ENCODE measurements around the gene TPSB2. TPM values are rescaled to one million over a fixed set of nuclear protein-coding genes. Genes with fewer than 3 reads are reported as not detected.
"Not testable (repeated sequence)": the region's sequence is repeated elsewhere in the genome, so short reads cannot be mapped to it uniquely, and the experiment has no call there.

The TPSB2 gene
- polyA plus RNA-seq, 2 donors = 5.7 to 37.8 TPM

GRCh38 chr16:1206786-1207185 is 23.2 kb downstream of the TPSB2 start:
- H3K36me3 ChIP-seq (ENCODE audit: control insufficient read depth in 2 of 2, insufficient read depth in 2 of 2, low read length in 1 of 2) = no peaks in the 10 kb centered on the region
- H3K27me3 ChIP-seq (ENCODE audit: control insufficient read depth in 1 of 2, insufficient read depth in 2 of 2, low read length in 2 of 2) = no peaks in the 10 kb centered on the region
- 74 to 77% methylated on average over 15 to 16 of the region's 16 CpGs for WGBS, 2 donors
- no peak overlapping the region for H3K27ac ChIP-seq (ENCODE audit: low read depth in 2 of 2, low read length in 1 of 2)
- H3K4me3 ChIP-seq (ENCODE audit: low read depth in 1 of 2, low read length in 2 of 2) = no peak overlapping the region
- no peaks in the 10 kb centered on the region for H3K4me1 ChIP-seq (ENCODE audit: control insufficient read depth in 2 of 2, insufficient read depth in 2 of 2, low read length in 1 of 2)
- H3K9me3 ChIP-seq (ENCODE audit: control insufficient read depth in 2 of 2, insufficient read depth in 1 of 2, low read depth in 1 of 2, low read length in 1 of 2) = no peaks in the 10 kb centered on the region

GRCh38 chr16:1206326-1206725 is 23.7 kb downstream of the TPSB2 start:
- Histone ChIP-seq H3K4me3 (ENCODE audit: low read depth in 1 of 2, low read length in 2 of 2) (no peak overlapping the region), H3K27me3 (ENCODE audit: control insufficient read depth in 1 of 2, insufficient read depth in 2 of 2, low read length in 2 of 2) (no peaks in the 10 kb centered on the region), H3K4me1 (ENCODE audit: control insufficient read depth in 2 of 2, insufficient read depth in 2 of 2, low read length in 1 of 2) (no peaks in the 10 kb centered on the region), H3K36me3 (ENCODE audit: control insufficient read depth in 2 of 2, insufficient read depth in 2 of 2, low read length in 1 of 2) (no peaks in the 10 kb centered on the region), H3K27ac (ENCODE audit: low read depth in 2 of 2, low read length in 1 of 2) (no peak overlapping the region), H3K9me3 (ENCODE audit: control insufficient read depth in 2 of 2, insufficient read depth in 1 of 2, low read depth in 1 of 2, low read length in 1 of 2) (no peaks in the 10 kb centered on the region)
- 67 to 71% methylated on average over 9 of the region's 9 CpGs for WGBS, 2 donors

- 67 to 77% methylated on average over 8 to 15 of the region's 21 CpGs for WGBS, 2 donors
- no peaks in the 10 kb centered on the region for H3K27me3 ChIP-seq (ENCODE audit: control insufficient read depth in 1 of 2, insufficient read depth in 2 of 2, low read length in 2 of 2)
These were observed 25.1 kb downstream of the TPSB2 start for GRCh38 chr16:1204933-1205332.

GRCh38 chr16:1202274-1202673 is 27.7 kb downstream of the TPSB2 start:
- WGBS, 2 donors = 90 to 91% methylated on average over 17 to 18 of the region's 18 CpGs
- no peak overlapping the region for H3K27ac ChIP-seq (ENCODE audit: low read depth in 2 of 2, low read length in 1 of 2)
- H3K36me3 ChIP-seq (ENCODE audit: control insufficient read depth in 2 of 2, insufficient read depth in 2 of 2, low read length in 1 of 2) = no peaks in the 10 kb centered on the region
- H3K4me1 ChIP-seq (ENCODE audit: control insufficient read depth in 2 of 2, insufficient read depth in 2 of 2, low read length in 1 of 2) = no peaks in the 10 kb centered on the region
- H3K27me3 ChIP-seq (ENCODE audit: control insufficient read depth in 1 of 2, insufficient read depth in 2 of 2, low read length in 2 of 2) = no peaks in the 10 kb centered on the region
- no peaks in the 10 kb centered on the region for H3K9me3 ChIP-seq (ENCODE audit: control insufficient read depth in 2 of 2, insufficient read depth in 1 of 2, low read depth in 1 of 2, low read length in 1 of 2)
- H3K4me3 ChIP-seq (ENCODE audit: low read depth in 1 of 2, low read length in 2 of 2) = no peak overlapping the region

More at GRCh38 chr16:1204933-1205332, 25.1 kb downstream of the TPSB2 start:
- no peak overlapping the region for H3K4me3 ChIP-seq (ENCODE audit: low read depth in 1 of 2, low read length in 2 of 2)
- no peaks in the 10 kb centered on the region for H3K36me3 ChIP-seq (ENCODE audit: control insufficient read depth in 2 of 2, insufficient read depth in 2 of 2, low read length in 1 of 2)
- H3K9me3 ChIP-seq (ENCODE audit: control insufficient read depth in 2 of 2, insufficient read depth in 1 of 2, low read depth in 1 of 2, low read length in 1 of 2) = no peaks in the 10 kb centered on the region
- H3K4me1 ChIP-seq (ENCODE audit: control insufficient read depth in 2 of 2, insufficient read depth in 2 of 2, low read length in 1 of 2) = no peaks in the 10 kb centered on the region
- H3K27ac ChIP-seq (ENCODE audit: low read depth in 2 of 2, low read length in 1 of 2) = no peak overlapping the region

- H3K27me3 ChIP-seq (ENCODE audit: control insufficient read depth in 1 of 2, insufficient read depth in 2 of 2, low read length in 2 of 2) = no peaks in the 10 kb centered on the region
These were observed 28.5 kb downstream of the TPSB2 start for GRCh38 chr16:1201444-1201843.

GRCh38 chr16:1200014-1200627 is 29.9 kb downstream of the TPSB2 start:
- no peaks in the 10 kb centered on the region for H3K27me3 ChIP-seq (ENCODE audit: control insufficient read depth in 1 of 2, insufficient read depth in 2 of 2, low read length in 2 of 2)

More at GRCh38 chr16:1201444-1201843, 28.5 kb downstream of the TPSB2 start:
- 90 to 92% methylated on average over 25 of the region's 25 CpGs for WGBS, 2 donors
- Histone ChIP-seq H3K4me1 (ENCODE audit: control insufficient read depth in 2 of 2, insufficient read depth in 2 of 2, low read length in 1 of 2) (no peaks in the 10 kb centered on the region), H3K4me3 (ENCODE audit: low read depth in 1 of 2, low read length in 2 of 2) (no peak overlapping the region), H3K36me3 (ENCODE audit: control insufficient read depth in 2 of 2, insufficient read depth in 2 of 2, low read length in 1 of 2) (no peaks in the 10 kb centered on the region), H3K9me3 (ENCODE audit: control insufficient read depth in 2 of 2, insufficient read depth in 1 of 2, low read depth in 1 of 2, low read length in 1 of 2) (no peaks in the 10 kb centered on the region), H3K27ac (ENCODE audit: low read depth in 2 of 2, low read length in 1 of 2) (no peak overlapping the region)

GRCh38 chr16:1199347-1200013 is 30.5 kb downstream of the TPSB2 start:
- 84 to 86% methylated on average over 10 to 15 of the region's 19 CpGs for WGBS, 2 donors
- no peaks in the 10 kb centered on the region for H3K27me3 ChIP-seq (ENCODE audit: control insufficient read depth in 1 of 2, insufficient read depth in 2 of 2, low read length in 2 of 2)
- H3K36me3 ChIP-seq (ENCODE audit: control insufficient read depth in 2 of 2, insufficient read depth in 2 of 2, low read length in 1 of 2) = no peaks in the 10 kb centered on the region

More at GRCh38 chr16:1200014-1200627, 29.9 kb downstream of the TPSB2 start:
- WGBS, 2 donors = 91 to 93% methylated on average over 38 of the region's 38 CpGs
- H3K4me1 ChIP-seq (ENCODE audit: control insufficient read depth in 2 of 2, insufficient read depth in 2 of 2, low read length in 1 of 2) = no peaks in the 10 kb centered on the region
- H3K27ac ChIP-seq (ENCODE audit: low read depth in 2 of 2, low read length in 1 of 2) = no peak overlapping the region
- no peaks in the 10 kb centered on the region for H3K36me3 ChIP-seq (ENCODE audit: control insufficient read depth in 2 of 2, insufficient read depth in 2 of 2, low read length in 1 of 2)
- H3K9me3 ChIP-seq (ENCODE audit: control insufficient read depth in 2 of 2, insufficient read depth in 1 of 2, low read depth in 1 of 2, low read length in 1 of 2) = no peaks in the 10 kb centered on the region
- no peak overlapping the region for H3K4me3 ChIP-seq (ENCODE audit: low read depth in 1 of 2, low read length in 2 of 2)

GRCh38 chr16:1198671-1199346 is 31.2 kb downstream of the TPSB2 start:
- H3K36me3 ChIP-seq (ENCODE audit: control insufficient read depth in 2 of 2, insufficient read depth in 2 of 2, low read length in 1 of 2); H3K4me3 ChIP-seq (ENCODE audit: low read depth in 1 of 2, low read length in 2 of 2); H3K4me1 ChIP-seq (ENCODE audit: control insufficient read depth in 2 of 2, insufficient read depth in 2 of 2, low read length in 1 of 2); H3K27me3 ChIP-seq (ENCODE audit: control insufficient read depth in 1 of 2, insufficient read depth in 2 of 2, low read length in 2 of 2); H3K27ac ChIP-seq (ENCODE audit: low read depth in 2 of 2, low read length in 1 of 2); H3K9me3 ChIP-seq (ENCODE audit: control insufficient read depth in 2 of 2, insufficient read depth in 1 of 2, low read depth in 1 of 2, low read length in 1 of 2): not testable (repeated sequence)
- 89 to 90% methylated on average over 40 to 44 of the region's 44 CpGs for WGBS, 2 donors

More at GRCh38 chr16:1199347-1200013, 30.5 kb downstream of the TPSB2 start:
- Histone ChIP-seq H3K27ac (ENCODE audit: low read depth in 2 of 2, low read length in 1 of 2) (no peak overlapping the region), H3K9me3 (ENCODE audit: control insufficient read depth in 2 of 2, insufficient read depth in 1 of 2, low read depth in 1 of 2, low read length in 1 of 2) (no peaks in the 10 kb centered on the region), H3K4me1 (ENCODE audit: control insufficient read depth in 2 of 2, insufficient read depth in 2 of 2, low read length in 1 of 2) (peaks cover 0 to 3% of the 10 kb centered on the region in 2 donors), H3K4me3 (ENCODE audit: low read depth in 1 of 2, low read length in 2 of 2) (no peak overlapping the region)

- Histone ChIP-seq H3K4me1 (ENCODE audit: control insufficient read depth in 2 of 2, insufficient read depth in 2 of 2, low read length in 1 of 2) (peaks cover 0 to 3% of the 10 kb centered on the region in 2 donors), H3K27me3 (ENCODE audit: control insufficient read depth in 1 of 2, insufficient read depth in 2 of 2, low read length in 2 of 2) (no peaks in the 10 kb centered on the region), H3K9me3 (ENCODE audit: control insufficient read depth in 2 of 2, insufficient read depth in 1 of 2, low read depth in 1 of 2, low read length in 1 of 2) (no peaks in the 10 kb centered on the region), H3K36me3 (ENCODE audit: control insufficient read depth in 2 of 2, insufficient read depth in 2 of 2, low read length in 1 of 2) (no peaks in the 10 kb centered on the region), H3K27ac (ENCODE audit: low read depth in 2 of 2, low read length in 1 of 2) (no peak overlapping the region), H3K4me3 (ENCODE audit: low read depth in 1 of 2, low read length in 2 of 2) (no peak overlapping the region)
- 82 to 84% methylated on average over 18 of the region's 18 CpGs for WGBS, 2 donors
These were observed 31.8 kb downstream of the TPSB2 start for GRCh38 chr16:1198194-1198593.

Measured in esophagus (tissue), 2 donors.